Endothelial cell of coronary artery (primary cell): ENCODE measurements around the gene PDK2. TPM values are rescaled to one million over a fixed set of nuclear protein-coding genes. Genes with fewer than 3 reads are reported as not detected.

Source experiments
- total RNA-seq: library from RNA; depleted of rRNA; stranded (reverse); fragments of >200 nt; gene quantifications from 2 replicates; pipeline ENCODE4 v1.2.3, GENCODE V29; 2014

Gene PDK2
- total RNA-seq = 7.8 and 11.5 TPM in 2 replicates

DNA sequence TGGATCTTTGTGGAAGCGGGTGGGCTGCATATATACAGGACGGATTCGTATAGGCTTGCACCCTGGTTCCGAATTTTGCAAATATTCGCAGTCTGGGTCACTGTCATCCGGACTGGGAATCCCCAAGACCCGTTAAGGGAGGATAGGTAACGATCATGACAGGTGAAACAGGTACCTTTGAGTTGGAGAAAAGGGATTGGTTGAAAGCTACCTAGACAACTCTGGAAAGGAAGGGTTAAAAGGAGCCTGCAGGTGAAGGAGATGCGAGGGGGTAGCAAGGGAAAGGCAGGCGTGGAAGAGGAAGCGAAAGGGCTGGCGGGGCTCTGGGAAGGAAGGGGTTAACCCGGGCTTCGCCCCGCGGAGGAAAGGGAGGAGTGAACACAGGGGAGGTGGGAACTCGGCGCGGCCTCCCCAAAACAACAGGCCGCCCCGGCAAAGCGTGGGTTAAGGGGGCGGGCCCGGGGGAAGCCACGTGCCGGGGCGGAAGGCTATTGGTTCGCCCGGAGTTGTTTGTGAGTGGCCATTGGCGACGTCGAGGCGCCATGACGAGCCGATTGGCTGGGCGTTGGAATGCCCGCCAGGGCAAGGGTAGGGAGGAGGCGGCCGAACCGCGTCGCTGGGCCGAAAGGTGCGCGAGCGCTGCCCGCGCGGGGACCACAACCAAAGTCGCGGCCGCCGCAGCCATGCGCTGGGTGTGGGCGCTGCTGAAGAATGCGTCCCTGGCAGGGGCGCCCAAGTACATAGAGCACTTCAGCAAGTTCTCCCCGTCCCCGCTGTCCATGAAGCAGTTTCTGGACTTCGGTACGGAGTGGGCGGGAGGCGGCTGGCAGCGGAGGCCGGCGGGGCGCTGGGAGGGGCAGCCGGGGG is at the start of gene PDK2:
Gene PDK2 (plus strand): TSS at position 599 of the 867 bp plus-strand sequence. CDS start 85 bp downstream, at position 684.

GRCh38 chr17:50055426-50056216 is 39.5 kb upstream of the PDK2 start, which contains the start of gene ITGA3:
ITGA3 (plus strand) TSS chr17:50056110; CDS start chr17:50056440, 330 bp downstream.

DNA sequence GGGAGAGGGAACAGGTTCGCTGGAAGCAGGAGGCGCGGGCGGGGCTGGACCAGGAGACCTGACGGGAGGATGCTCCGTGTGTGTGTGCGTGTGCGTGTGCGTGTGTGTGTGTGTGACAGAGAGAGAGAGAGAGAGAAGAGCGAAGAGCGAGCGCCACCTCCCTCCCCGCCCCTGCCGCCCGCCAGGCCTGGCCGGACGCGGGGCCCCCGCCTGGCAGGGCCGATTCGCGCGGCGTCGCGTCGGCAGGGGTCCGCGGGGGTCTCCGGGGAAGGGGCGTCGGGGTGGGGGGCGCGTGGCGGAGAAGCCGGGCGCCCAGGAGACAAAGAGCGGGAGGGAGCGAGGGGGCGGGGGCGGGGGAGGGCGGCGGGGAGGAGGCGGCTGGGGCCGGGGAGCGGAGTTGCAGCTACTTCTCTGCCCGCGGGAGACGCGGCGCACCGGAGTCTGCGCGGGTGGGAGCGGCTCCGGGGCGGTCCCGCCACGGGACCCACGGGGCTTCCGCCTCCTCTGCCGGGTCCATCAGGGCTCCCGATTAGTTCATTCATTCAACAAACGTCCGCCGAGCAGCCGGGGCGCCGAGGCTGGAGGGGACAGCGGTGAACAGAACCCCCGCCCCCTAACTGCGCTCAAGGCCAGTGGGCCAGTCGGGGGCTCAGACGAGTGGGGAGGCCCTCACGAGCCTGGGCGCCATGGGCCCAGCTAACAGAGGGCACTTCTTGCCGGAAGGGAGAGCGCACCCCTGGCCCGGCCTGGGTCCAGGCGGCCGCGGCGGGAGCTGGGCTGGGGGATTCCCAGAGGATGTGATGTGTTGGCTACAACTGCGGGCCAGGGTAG is 34.8 kb downstream of the PDK2 start, which contains the start of gene SAMD14:
Gene SAMD14 (minus strand): TSS at position 433 of the 831 bp plus-strand sequence. CDS start 5,201 bp downstream, outside the sequence.

GRCh38 chr17:50150354-50151040 is 55.3 kb downstream of the PDK2 start, which contains the start of gene PPP1R9B:
PPP1R9B (minus strand) TSS chr17:50150677; CDS start chr17:50150513, 164 bp downstream.

Other genes with a start within 250 kb of the PDK2 start
- not detected in 2 replicates for gene TAC4, start 247.3 kb upstream of the PDK2 start, total RNA-seq
- not detected in 2 replicates for gene DLX4, start 126.2 kb upstream of the PDK2 start, total RNA-seq
- gene DLX3, start 100.1 kb upstream of the PDK2 start, total RNA-seq = not detected in 2 replicates
- gene ITGA3, start 39.2 kb upstream of the PDK2 start, total RNA-seq = 94.5 and 266 TPM in 2 replicates
- 2.8 and 5.0 TPM in 2 replicates for gene SAMD14, start 34.8 kb downstream of the PDK2 start, total RNA-seq
- 30.9 and 46.6 TPM in 2 replicates for gene PPP1R9B, start 55.3 kb downstream of the PDK2 start, total RNA-seq
- gene SGCA, start 70.7 kb downstream of the PDK2 start, total RNA-seq = 0.75 TPM in 1 of 2 replicates, not detected in the other
- gene COL1A1, start 106.3 kb downstream of the PDK2 start, total RNA-seq = 1.2 and 725 TPM in 2 replicates
- not detected in 2 replicates for gene TMEM92, start 179.1 kb downstream of the PDK2 start, total RNA-seq